ENCODE results near the gene CEP85L.

The CEP85L gene

GRCh38 chr6:118579786-118580185, 71.6 kb downstream of the CEP85L start:
- no peak for DNase-seq (ENCODE audit: low read depth)

- no peak for DNase-seq (ENCODE audit: low read depth)
Measured at GRCh38 chr6:118578617-118579016, 72.8 kb downstream of the CEP85L start.

GRCh38 chr6:118577972-118578371, 73.4 kb downstream of the CEP85L start:
- no peak for DNase-seq (ENCODE audit: low read depth)

GRCh38 chr6:118574051-118574865, 77.1 kb downstream of the CEP85L start:
- DNase-seq (ENCODE audit: low read depth), result no peak

- DNase-seq (ENCODE audit: low read depth), result no peak
Measured at GRCh38 chr6:118571121-118571520, 80.3 kb downstream of the CEP85L start.

- no peak for DNase-seq (ENCODE audit: low read depth)
Measured at GRCh38 chr6:118569498-118569897, 81.9 kb downstream of the CEP85L start.

- DNase-seq (ENCODE audit: low read depth), result no peak
Measured at GRCh38 chr6:118567974-118568373, 83.4 kb downstream of the CEP85L start.

- DNase-seq (ENCODE audit: low read depth), result no peak
Measured at GRCh38 chr6:118565311-118565960, 86.0 kb downstream of the CEP85L start.

GRCh38 chr6:118562959-118563358, 88.4 kb downstream of the CEP85L start:
- DNase-seq (ENCODE audit: low read depth), result no peak

- DNase-seq (ENCODE audit: low read depth), result no peak
Measured at GRCh38 chr6:118562248-118562647, 89.1 kb downstream of the CEP85L start.

- no peak for DNase-seq (ENCODE audit: low read depth)
Measured at GRCh38 chr6:118559659-118560058, 91.7 kb downstream of the CEP85L start.

GRCh38 chr6:118558464-118559217, 92.8 kb downstream of the CEP85L start:
- no peak for DNase-seq (ENCODE audit: low read depth)

GRCh38 chr6:118554698-118555097, 96.7 kb downstream of the CEP85L start:
- no peak for DNase-seq (ENCODE audit: low read depth)

- DNase-seq (ENCODE audit: low read depth), result no peak
Measured at GRCh38 chr6:118553132-118553531, 98.3 kb downstream of the CEP85L start.

GRCh38 chr6:118551063-118552053, 100.0 kb downstream of the CEP85L start:
- no peak for DNase-seq (ENCODE audit: low read depth)

- no peak for DNase-seq (ENCODE audit: low read depth)
Measured at GRCh38 chr6:118548613-118549012, 102.8 kb downstream of the CEP85L start.

GRCh38 chr6:118548136-118548535, 103.3 kb downstream of the CEP85L start, which contains the start of gene PLN:
PLN (plus strand) TSS chr6:118548296; CDS start chr6:118558922, 10,626 bp downstream.
- no peak for DNase-seq (ENCODE audit: low read depth)

- DNase-seq (ENCODE audit: low read depth), result no peak
Measured at GRCh38 chr6:118546880-118547218, 104.5 kb downstream of the CEP85L start.

GRCh38 chr6:118546164-118546879, 105.1 kb downstream of the CEP85L start:
- DNase-seq (ENCODE audit: low read depth), result no peak

GRCh38 chr6:118544105-118544504, 107.3 kb downstream of the CEP85L start:
- DNase-seq (ENCODE audit: low read depth), result no peak
